SU-DHL-6 (cell line): ENCODE measurements around the gene PKD2.

Source experiments
- H2AFZ ChIP-seq: fragments of 200-600 bp; sonication (generic); 2 replicates; pipeline ENCODE4 v1.6.1; 2014; ENCODE audit warnings: low read depth, mild to moderate bottlenecking, moderate library complexity, mixed read lengths, antibody characterized with exemption, low read length; ENCODE audit not compliant: severe bottlenecking
- H3F3A ChIP-seq: fragments of 200-600 bp; shearing (Covaris generic); 2 replicates; pipeline ENCODE4 v1.6.0; 2016; ENCODE audit warnings: antibody characterized with exemption, mild to moderate bottlenecking; ENCODE audit not compliant: insufficient read depth
- H3K27ac ChIP-seq: fragments of 200-600 bp; sonication (generic); 2 replicates; pipeline ENCODE4 v1.5.1; 2016; ENCODE audit warnings: low read depth, mild to moderate bottlenecking, low read length, moderate library complexity, mixed read lengths
- H3K27me3 ChIP-seq: fragments of 200-600 bp; sonication (generic), shearing (Covaris generic); 2 replicates; pipeline ENCODE4 v1.6.0; 2014; ENCODE audit warnings: mild to moderate bottlenecking, low read length
- H3K36me3 ChIP-seq: fragments of 200-600 bp; sonication (generic); 2 replicates; pipeline ENCODE4 v1.6.1; 2014; ENCODE audit warnings: mild to moderate bottlenecking, low read length, mixed read lengths
- H3K4me2 ChIP-seq: fragments of 300-600, 200-600 bp; shearing (Covaris generic), sonication (generic); 2 replicates; pipeline ENCODE4 v1.6.0; 2014; ENCODE audit warnings: low read length, low read depth, mild to moderate bottlenecking; ENCODE audit not compliant: poor library complexity, severe bottlenecking
- H3K4me3 ChIP-seq: fragments of 200-600 bp; sonication (generic); 2 replicates; pipeline ENCODE4 v1.5.1; 2014; ENCODE audit warnings: antibody characterized with exemption, low read length, mild to moderate bottlenecking, mixed read lengths; ENCODE audit not compliant: insufficient read depth, poor library complexity, severe bottlenecking
- H3K79me2 ChIP-seq: fragments of 200-600 bp; sonication (generic); 2 replicates; pipeline ENCODE4 v1.6.1; 2014; ENCODE audit warnings: mild to moderate bottlenecking, low read length, moderate library complexity; ENCODE audit not compliant: insufficient read depth
- H3K9ac ChIP-seq: fragments of 200-600 bp; sonication (generic); 2 replicates; pipeline ENCODE4 v1.7.0; 2014; ENCODE audit warnings: mild to moderate bottlenecking, low read length
- H3K9me2 ChIP-seq: fragments of 200-600 bp; sonication (generic); replicated peaks from 2 replicates; pipeline ENCODE4 v1.6.1; 2014; ENCODE audit warnings: low read length; ENCODE audit not compliant: insufficient read depth
- H3K9me3 ChIP-seq: fragments of 200-600 bp; sonication (generic); 2 replicates; pipeline ENCODE4 v1.6.1; 2014; ENCODE audit warnings: low read length, mixed read lengths; ENCODE audit not compliant: insufficient read depth
- H4K20me1 ChIP-seq: fragments of 200-600 bp; sonication (generic); 2 replicates; pipeline ENCODE4 v1.6.1; 2014; ENCODE audit warnings: low read depth, mild to moderate bottlenecking, antibody characterized with exemption, low read length, moderate library complexity, mixed read lengths
- EZH2phosphoT487 ChIP-seq: fragments of 200-600 bp; sonication (generic), shearing (Covaris generic); conservative IDR thresholded peaks from 2 replicates; pipeline ENCODE4 v1.6.1; 2018; ENCODE audit warnings: mild to moderate bottlenecking, antibody characterized with exemption, low read length, moderate library complexity, mixed read lengths
- TF ChIP-seq, protein P1 (sequence below): fragments of 200-600 bp; sonication (generic); IDR thresholded peaks from one replicate; pipeline ENCODE4 v1.5.1; 2017; ENCODE audit warnings: antibody characterized with exemption, mild to moderate bottlenecking, low read length, moderate library complexity; ENCODE audit not compliant: insufficient read depth, poor library complexity, severe bottlenecking

Gene PKD2

GRCh38 chr4:88003261-88003660 is 4.2 kb upstream of the PKD2 start:
- Histone ChIP-seq H3K4me3 (no peak overlapping the region), H3F3A (no peaks in the 10 kb centered on the region), H3K79me2 (no peaks in the 10 kb centered on the region), H3K27me3 (no peaks in the 10 kb centered on the region), H3K36me3 (no peaks in the 10 kb centered on the region), H2AFZ (no peak overlapping the region), H3K9me2 (no peaks in the 10 kb centered on the region), H3K9ac (no peak overlapping the region), H3K4me2 (no peak overlapping the region), H3K27ac (no peak overlapping the region), H3K9me3 (no peaks in the 10 kb centered on the region), H4K20me1 (no peaks in the 10 kb centered on the region)
- no peak for TF ChIP-seq EZH2phosphoT487
- TF ChIP-seq, protein P1, sequence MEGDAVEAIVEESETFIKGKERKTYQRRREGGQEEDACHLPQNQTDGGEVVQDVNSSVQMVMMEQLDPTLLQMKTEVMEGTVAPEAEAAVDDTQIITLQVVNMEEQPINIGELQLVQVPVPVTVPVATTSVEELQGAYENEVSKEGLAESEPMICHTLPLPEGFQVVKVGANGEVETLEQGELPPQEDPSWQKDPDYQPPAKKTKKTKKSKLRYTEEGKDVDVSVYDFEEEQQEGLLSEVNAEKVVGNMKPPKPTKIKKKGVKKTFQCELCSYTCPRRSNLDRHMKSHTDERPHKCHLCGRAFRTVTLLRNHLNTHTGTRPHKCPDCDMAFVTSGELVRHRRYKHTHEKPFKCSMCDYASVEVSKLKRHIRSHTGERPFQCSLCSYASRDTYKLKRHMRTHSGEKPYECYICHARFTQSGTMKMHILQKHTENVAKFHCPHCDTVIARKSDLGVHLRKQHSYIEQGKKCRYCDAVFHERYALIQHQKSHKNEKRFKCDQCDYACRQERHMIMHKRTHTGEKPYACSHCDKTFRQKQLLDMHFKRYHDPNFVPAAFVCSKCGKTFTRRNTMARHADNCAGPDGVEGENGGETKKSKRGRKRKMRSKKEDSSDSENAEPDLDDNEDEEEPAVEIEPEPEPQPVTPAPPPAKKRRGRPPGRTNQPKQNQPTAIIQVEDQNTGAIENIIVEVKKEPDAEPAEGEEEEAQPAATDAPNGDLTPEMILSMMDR = no peak

- Histone ChIP-seq H3K27me3 (no peaks in the 10 kb centered on the region), H3K79me2 (no peaks in the 10 kb centered on the region), H3K9ac (no peak overlapping the region), H2AFZ (no peak overlapping the region), H3F3A (no peaks in the 10 kb centered on the region), H3K9me3 (no peaks in the 10 kb centered on the region), H3K9me2 (no peaks in the 10 kb centered on the region), H3K4me2 (no peak overlapping the region), H4K20me1 (no peaks in the 10 kb centered on the region), H3K4me3 (no peak overlapping the region), H3K27ac (no peak overlapping the region), H3K36me3 (no peaks in the 10 kb centered on the region)
- TF ChIP-seq, protein P1 = no peak
- TF ChIP-seq EZH2phosphoT487 = no peak
Measured at GRCh38 chr4:88005076-88005475, 2.4 kb upstream of the PKD2 start.

DNA sequence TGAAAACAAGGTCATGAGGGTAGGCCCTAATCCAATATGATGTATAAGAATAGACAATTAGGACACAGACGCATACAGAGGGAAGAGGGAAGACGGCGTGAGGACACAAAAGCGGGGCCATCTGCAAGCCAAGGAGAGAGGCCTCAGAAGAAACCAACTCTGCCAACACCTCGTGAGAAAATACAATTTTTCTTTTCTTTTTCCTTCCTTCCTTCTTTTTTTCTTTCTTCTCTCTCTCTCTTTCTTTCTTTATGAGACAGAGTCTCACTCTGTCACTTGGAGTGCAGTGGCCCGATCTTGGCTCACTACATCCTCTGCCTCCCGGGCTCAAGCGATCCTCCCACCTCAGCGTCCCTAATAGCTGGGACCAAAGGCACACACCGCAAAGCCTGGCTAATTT is 1.5 kb upstream of the PKD2 start:
- no peak overlapping the region for H3K27ac ChIP-seq
- no peaks in the 10 kb centered on the region for H3K9me2 ChIP-seq
- no peak overlapping the region for H3K9ac ChIP-seq
- no peaks in the 10 kb centered on the region for H4K20me1 ChIP-seq
- H3K9me3 ChIP-seq = no peaks in the 10 kb centered on the region
- no peak overlapping the region for H3K4me3 ChIP-seq
- H2AFZ ChIP-seq = no peak overlapping the region
- no peaks in the 10 kb centered on the region for H3K79me2 ChIP-seq
- no peaks in the 10 kb centered on the region for H3K36me3 ChIP-seq
- TF ChIP-seq, protein P1 = no peak
- no peak for TF ChIP-seq EZH2phosphoT487
- H3K27me3 ChIP-seq = no peaks in the 10 kb centered on the region
- H3F3A ChIP-seq = no peaks in the 10 kb centered on the region
- no peak overlapping the region for H3K4me2 ChIP-seq

DNA sequence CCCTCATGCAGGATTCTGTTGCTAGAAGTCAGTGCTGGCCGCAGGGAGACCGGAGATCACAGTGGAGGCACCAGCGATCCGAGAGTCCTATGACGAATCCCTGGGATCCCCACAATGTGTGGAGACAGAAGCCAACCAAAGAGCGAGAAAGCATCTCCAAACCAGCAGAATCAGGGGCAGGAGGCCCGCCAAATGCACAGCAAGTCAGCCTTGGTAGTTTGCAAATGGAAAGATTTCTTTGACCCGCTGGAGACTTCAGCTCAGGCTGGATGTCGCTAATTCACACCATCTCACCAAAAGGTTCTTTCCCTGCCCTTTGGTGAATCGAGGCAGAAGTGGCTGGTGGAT is 505 bp upstream of the PKD2 start:
- H3K27ac ChIP-seq = no peak overlapping the region
- no peak overlapping the region for H2AFZ ChIP-seq

More for the DNA sequence above, 505 bp upstream of the PKD2 start:
- TF ChIP-seq EZH2phosphoT487 = no peak
- TF ChIP-seq, protein P1 = no peak
- no peaks in the 10 kb centered on the region for H3K27me3 ChIP-seq
- H3K79me2 ChIP-seq = no peaks in the 10 kb centered on the region
- no peak overlapping the region for H3K4me3 ChIP-seq
- no peaks in the 10 kb centered on the region for H4K20me1 ChIP-seq
- no peaks in the 10 kb centered on the region for H3K36me3 ChIP-seq
- H3K4me2 ChIP-seq = no peak overlapping the region
- no peaks in the 10 kb centered on the region for H3K9me2 ChIP-seq
- no peak overlapping the region for H3K9ac ChIP-seq
- H3K9me3 ChIP-seq = no peaks in the 10 kb centered on the region
- H3F3A ChIP-seq = no peaks in the 10 kb centered on the region
